Suprapubic skin (tissue), 3 donors: ENCODE measurements around the gene DR1.

Experiments used
- POLR2A ChIP-seq, 2 donors: fragments of 450-650 bp; IDR thresholded peaks; one replicate each; pipeline ENCODE4 v1.6.1; 2017; ENCODE audit warnings: antibody characterized with exemption in 2 of 2, mild to moderate bottlenecking in 2 of 2, moderate library complexity in 2 of 2
- TF ChIP-seq, protein P1 (sequence below), 2 donors: fragments of 200-600 bp in 1 of 2; fragments of 450-650 bp in 1 of 2; sonication (generic) in 1 of 2; IDR thresholded peaks; one replicate each; pipeline ENCODE4 v1.5.1; 2016 to 2019; ENCODE audit warnings: antibody characterized with exemption in 2 of 2, mild to moderate bottlenecking in 1 of 2, moderate library complexity in 1 of 2

DNA sequence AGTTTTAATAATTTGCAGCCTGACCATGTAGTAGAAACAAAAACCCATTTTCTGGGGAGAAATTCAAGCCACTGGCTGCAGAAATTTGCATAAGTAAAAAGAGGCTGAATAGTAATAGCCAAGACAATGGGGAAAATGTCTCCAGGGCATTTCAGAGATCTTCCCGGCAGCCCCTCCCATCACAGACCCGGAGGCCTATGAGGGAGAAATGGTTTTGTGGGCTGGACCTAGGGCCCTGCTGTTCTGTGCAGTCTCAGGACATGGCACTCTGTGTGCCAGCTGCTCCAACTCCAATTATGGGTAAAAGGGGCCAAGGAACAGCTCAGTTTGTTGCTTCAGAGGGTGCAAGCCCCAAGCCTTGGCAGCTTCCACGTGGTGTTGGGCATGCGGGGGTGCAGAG lies 62.5 kb downstream of the DR1 start:
- no peak for TF ChIP-seq POLR2A (IDR thresholded peaks at IDR 0.05)
- TF ChIP-seq, protein P1, sequence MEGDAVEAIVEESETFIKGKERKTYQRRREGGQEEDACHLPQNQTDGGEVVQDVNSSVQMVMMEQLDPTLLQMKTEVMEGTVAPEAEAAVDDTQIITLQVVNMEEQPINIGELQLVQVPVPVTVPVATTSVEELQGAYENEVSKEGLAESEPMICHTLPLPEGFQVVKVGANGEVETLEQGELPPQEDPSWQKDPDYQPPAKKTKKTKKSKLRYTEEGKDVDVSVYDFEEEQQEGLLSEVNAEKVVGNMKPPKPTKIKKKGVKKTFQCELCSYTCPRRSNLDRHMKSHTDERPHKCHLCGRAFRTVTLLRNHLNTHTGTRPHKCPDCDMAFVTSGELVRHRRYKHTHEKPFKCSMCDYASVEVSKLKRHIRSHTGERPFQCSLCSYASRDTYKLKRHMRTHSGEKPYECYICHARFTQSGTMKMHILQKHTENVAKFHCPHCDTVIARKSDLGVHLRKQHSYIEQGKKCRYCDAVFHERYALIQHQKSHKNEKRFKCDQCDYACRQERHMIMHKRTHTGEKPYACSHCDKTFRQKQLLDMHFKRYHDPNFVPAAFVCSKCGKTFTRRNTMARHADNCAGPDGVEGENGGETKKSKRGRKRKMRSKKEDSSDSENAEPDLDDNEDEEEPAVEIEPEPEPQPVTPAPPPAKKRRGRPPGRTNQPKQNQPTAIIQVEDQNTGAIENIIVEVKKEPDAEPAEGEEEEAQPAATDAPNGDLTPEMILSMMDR (IDR thresholded peaks at IDR 0.05): no peak
